Trophoblast cell (in vitro differentiated cells and primary cell): ENCODE results near the gene C19orf85.

Experiments
- DNase-seq, 2 donors: peaks; one replicate each; pipeline ENCODE4 v3.0.0-alpha.2; 2016
- H2AFZ ChIP-seq: 2 replicates; pipeline ENCODE4 v1.6.1; 2013; ENCODE audit warnings: low read length, moderate library complexity, mild to moderate bottlenecking; ENCODE audit not compliant: insufficient read depth, poor library complexity
- H2AK5ac ChIP-seq: 2 replicates; pipeline ENCODE4 v1.6.1; 2013; ENCODE audit warnings: mild to moderate bottlenecking, low read length
- H2BK120ac ChIP-seq: 2 replicates; pipeline ENCODE4 v1.6.1; 2013; ENCODE audit warnings: low read length, mild to moderate bottlenecking, moderate library complexity; ENCODE audit not compliant: insufficient read depth, poor library complexity
- H2BK12ac ChIP-seq: 2 replicates; pipeline ENCODE4 v1.6.1; 2013; ENCODE audit warnings: mild to moderate bottlenecking, low read length, moderate library complexity
- H2BK5ac ChIP-seq: 2 replicates; pipeline ENCODE4 v1.6.1; 2013; ENCODE audit warnings: low read length, low read depth, moderate library complexity, mild to moderate bottlenecking; ENCODE audit not compliant: poor library complexity
- H3K14ac ChIP-seq: 2 replicates; pipeline ENCODE4 v1.6.1; 2013; ENCODE audit warnings: mild to moderate bottlenecking, low read length
- H3K18ac ChIP-seq: 2 replicates; pipeline ENCODE4 v1.6.1; 2013; ENCODE audit warnings: mild to moderate bottlenecking, low read length
- H3K23ac ChIP-seq: 2 replicates; pipeline ENCODE4 v1.6.1; 2013; ENCODE audit warnings: low read length
- H3K27ac ChIP-seq: 2 replicates; pipeline ENCODE4 v1.5.1; 2013; ENCODE audit warnings: low read depth, mild to moderate bottlenecking, inconsistent platforms, low read length, moderate library complexity
- H3K27me3 ChIP-seq: 2 replicates; pipeline ENCODE4 v1.6.1; 2013; ENCODE audit warnings: inconsistent platforms, mild to moderate bottlenecking, low read length, moderate library complexity; ENCODE audit not compliant: insufficient read depth
- H3K36me3 ChIP-seq, 2 experiments: 1 replicate in 1 of 2; 2 replicates in 1 of 2; pipeline ENCODE4 v1.6.1; 2013; ENCODE audit warnings: low read length in 2 of 2, mild to moderate bottlenecking in 2 of 2, moderate library complexity in 1 of 2; ENCODE audit not compliant: insufficient read depth in 2 of 2, control insufficient read depth in 1 of 2
- H3K4ac ChIP-seq: 2 replicates; pipeline ENCODE4 v1.6.1; 2013; ENCODE audit warnings: low read depth, mild to moderate bottlenecking, low read length, moderate library complexity
- H3K4me1 ChIP-seq, 2 experiments: 1 replicate in 1 of 2; 2 replicates in 1 of 2; pipeline ENCODE4 v1.6.1; 2013; ENCODE audit warnings: low read length in 2 of 2, mild to moderate bottlenecking in 2 of 2, moderate library complexity in 1 of 2; ENCODE audit not compliant: insufficient read depth in 2 of 2, control insufficient read depth in 1 of 2
- H3K4me2 ChIP-seq: 2 replicates; pipeline ENCODE4 v1.6.1; 2013; ENCODE audit warnings: inconsistent platforms, mild to moderate bottlenecking, low read length, moderate library complexity
- H3K4me3 ChIP-seq: 2 replicates; pipeline ENCODE4 v1.5.1; 2013; ENCODE audit warnings: mild to moderate bottlenecking, low read depth, low read length, inconsistent platforms
- H3K79me1 ChIP-seq: one replicate; pipeline ENCODE4 v1.6.1; 2013; ENCODE audit warnings: low read length
- H3K79me2 ChIP-seq: 2 replicates; pipeline ENCODE4 v1.6.1; 2013; ENCODE audit warnings: low read length, mild to moderate bottlenecking; ENCODE audit not compliant: control insufficient read depth, insufficient read depth, poor library complexity
- H3K9ac ChIP-seq: 2 replicates; pipeline ENCODE4 v1.6.1; 2013; ENCODE audit warnings: mild to moderate bottlenecking, low read length
- H3K9me3 ChIP-seq: 2 replicates; pipeline ENCODE4 v1.6.1; 2013; ENCODE audit warnings: low read depth, mild to moderate bottlenecking, control low read depth, inconsistent platforms, low read length; ENCODE audit not compliant: insufficient read depth
- H4K12ac ChIP-seq: 2 replicates; pipeline ENCODE4 v1.6.1; 2013; ENCODE audit warnings: low read depth, mild to moderate bottlenecking, low read length, moderate library complexity
- H4K8ac ChIP-seq: 2 replicates; pipeline ENCODE4 v1.6.1; 2013; ENCODE audit warnings: low read depth, mild to moderate bottlenecking, low read length, moderate library complexity
- H4K91ac ChIP-seq: one replicate; pipeline ENCODE4 v1.6.1; 2013; ENCODE audit warnings: low read depth, mild to moderate bottlenecking, low read length, moderate library complexity
- WGBS: extraction: QIAGEN DNeasy Blood & Tissue Kit; methylation state at CpG from one replicate; pipeline ENCODE4 v1.1.7; 2013; ENCODE audit warnings: missing lambda C conversion rate; ENCODE audit not compliant: insufficient read length, insufficient coverage; ENCODE audit errors: extremely low coverage; 5-methylcytosine and 5-hydroxymethylcytosine counted together

C19orf85 gene

GRCh38 chr19:55459950-55460657 is 4.4 kb downstream of the C19orf85 start:
- H3K14ac ChIP-seq, result no peak overlapping the region
- no peak overlapping the region for H3K4me2 ChIP-seq
- peaks cover 0 to 5% of the 10 kb centered on the region in 2 experiments for H3K36me3 ChIP-seq
- no peak overlapping the region for H2AK5ac ChIP-seq
- no peak overlapping the region for H2BK12ac ChIP-seq
- no peak overlapping the region for H4K8ac ChIP-seq
- no peak overlapping the region for H3K23ac ChIP-seq
- no peak overlapping the region for H4K91ac ChIP-seq
- no peak overlapping the region for H2BK120ac ChIP-seq
- H3K18ac ChIP-seq, result no peak overlapping the region
- no peak overlapping the region for H4K12ac ChIP-seq
- H3K27me3 ChIP-seq, result no peaks in the 10 kb centered on the region
- DNase-seq, result peak in 1 of 2 donors; percentile 56
- H2AFZ ChIP-seq, result no peak overlapping the region
- peaks cover 6% of the 10 kb centered on the region for H3K79me1 ChIP-seq
- H3K27ac ChIP-seq, result no peak overlapping the region
- no peak overlapping the region for H3K4ac ChIP-seq
- no peaks in the 10 kb centered on the region for H3K9me3 ChIP-seq
- WGBS, result no CpG with 5 or more reads among the region's 16 CpGs
- peaks cover 3% of the 10 kb centered on the region for H3K79me2 ChIP-seq
- H3K9ac ChIP-seq, result no peak overlapping the region
- H3K4me1 ChIP-seq, result peaks cover 7 to 12% of the 10 kb centered on the region in 2 experiments
- no peak overlapping the region for H2BK5ac ChIP-seq
- no peak overlapping the region for H3K4me3 ChIP-seq

GRCh38 chr19:55459551-55459949 is 5.0 kb downstream of the C19orf85 start:
- no peaks in the 10 kb centered on the region for H3K9me3 ChIP-seq
- no peak overlapping the region for H2AK5ac ChIP-seq
- H3K79me2 ChIP-seq, result peaks cover 3% of the 10 kb centered on the region
- H4K12ac ChIP-seq, result no peak overlapping the region
- DNase-seq, result no peak
- H2BK120ac ChIP-seq, result no peak overlapping the region
- H3K9ac ChIP-seq, result no peak overlapping the region
- no peak overlapping the region for H3K14ac ChIP-seq
- no CpG with 5 or more reads among the region's 8 CpGs for WGBS
- H3K27me3 ChIP-seq, result no peaks in the 10 kb centered on the region
- no peak overlapping the region for H4K91ac ChIP-seq
- no peak overlapping the region for H3K4ac ChIP-seq
- no peak overlapping the region for H2BK5ac ChIP-seq
- no peak overlapping the region for H4K8ac ChIP-seq
- no peak overlapping the region for H3K4me2 ChIP-seq
- H2BK12ac ChIP-seq, result no peak overlapping the region
- H3K79me1 ChIP-seq, result peaks cover 6% of the 10 kb centered on the region
- no peak overlapping the region for H3K23ac ChIP-seq
- H3K4me3 ChIP-seq, result no peak overlapping the region
- H3K18ac ChIP-seq, result no peak overlapping the region
- H2AFZ ChIP-seq, result no peak overlapping the region
- peaks cover 0 to 5% of the 10 kb centered on the region in 2 experiments for H3K36me3 ChIP-seq
- H3K4me1 ChIP-seq, result peaks cover 7 to 12% of the 10 kb centered on the region in 2 experiments
- H3K27ac ChIP-seq, result no peak overlapping the region

- Histone ChIP-seq H2BK5ac (no peak overlapping the region), H4K8ac (no peak overlapping the region), H4K12ac (no peak overlapping the region), H3K4me1 (peaks cover 7 to 12% of the 10 kb centered on the region in 2 experiments), H2AK5ac (no peak overlapping the region), H2BK120ac (no peak overlapping the region), H3K9me3 (peaks cover 2% of the 10 kb centered on the region), H3K4me3 (no peak overlapping the region), H3K36me3 (peaks cover 0 to 5% of the 10 kb centered on the region in 2 experiments), H3K23ac (no peak overlapping the region), H2AFZ (no peak overlapping the region), H3K27ac (no peak overlapping the region), H3K4ac (no peak overlapping the region), H3K14ac (no peak overlapping the region), H3K79me1 (peaks cover 6% of the 10 kb centered on the region), H3K79me2 (peaks cover 3% of the 10 kb centered on the region), H2BK12ac (no peak overlapping the region), H4K91ac (no peak overlapping the region), H3K4me2 (no peak overlapping the region), H3K9ac (no peak overlapping the region), H3K27me3 (no peaks in the 10 kb centered on the region), H3K18ac (no peak overlapping the region)
- WGBS, result no CpG with 5 or more reads among the region's 16 CpGs
- no peak for DNase-seq
Measured at GRCh38 chr19:55457683-55458457, 6.7 kb downstream of the C19orf85 start.

DNA sequence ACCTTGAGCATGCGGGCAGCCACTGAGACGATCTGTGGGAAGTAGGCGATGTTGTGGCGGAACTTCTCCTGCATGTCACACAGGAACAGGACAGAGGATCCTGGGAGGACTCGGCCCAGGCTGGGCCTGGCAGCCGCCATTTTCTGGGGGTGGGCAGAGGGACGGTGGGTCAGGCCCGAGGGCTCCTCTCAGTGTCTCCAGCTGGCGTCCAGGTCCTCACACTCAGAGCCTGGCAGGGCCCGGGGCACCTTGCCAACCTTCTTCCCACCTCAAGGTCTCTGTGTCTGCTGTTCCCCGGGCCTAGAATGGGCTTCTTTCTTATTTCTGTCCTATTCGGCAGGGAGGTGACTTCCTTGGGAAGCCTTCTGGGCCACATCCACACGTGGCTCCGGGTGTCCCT is 8.2 kb downstream of the C19orf85 start:
- H3K79me2 ChIP-seq, result peaks cover 2% of the 10 kb centered on the region
- no peak overlapping the region for H2AK5ac ChIP-seq
- H4K91ac ChIP-seq, result no peak overlapping the region
- peaks cover 4 to 11% of the 10 kb centered on the region in 2 experiments for H3K4me1 ChIP-seq
- no peak overlapping the region for H3K23ac ChIP-seq
- peaks cover 4% of the 10 kb centered on the region for H3K9me3 ChIP-seq
- no peak overlapping the region for H3K14ac ChIP-seq
- H3K36me3 ChIP-seq, result peaks cover 0 to 5% of the 10 kb centered on the region in 2 experiments
- no peak overlapping the region for H3K4me3 ChIP-seq
- no peak for DNase-seq
- H2BK5ac ChIP-seq, result no peak overlapping the region
- peaks cover 3% of the 10 kb centered on the region for H3K79me1 ChIP-seq
- no peak overlapping the region for H2BK120ac ChIP-seq
- no peak overlapping the region for H3K18ac ChIP-seq
- H3K4me2 ChIP-seq, result no peak overlapping the region
- no peak overlapping the region for H3K4ac ChIP-seq
- no peak overlapping the region for H2BK12ac ChIP-seq
- no peak overlapping the region for H3K27ac ChIP-seq
- H4K8ac ChIP-seq, result no peak overlapping the region
- no peak overlapping the region for H2AFZ ChIP-seq
- peaks cover 13% of the 10 kb centered on the region for H3K27me3 ChIP-seq
- H3K9ac ChIP-seq, result no peak overlapping the region
- H4K12ac ChIP-seq, result no peak overlapping the region
- WGBS, result no CpG with 5 or more reads among the region's 14 CpGs
